ENCODE data around the gene EPS15.
"Not testable (repeated sequence)": the region's sequence is repeated elsewhere in the genome, so short reads cannot be mapped to it uniquely, and the experiment has no call there.

The EPS15 gene

GRCh38 chr1:51514733-51515132 is 4.3 kb downstream of the EPS15 start:
- no peak for DNase-seq (ENCODE audit: low read depth in 2 of 2)

GRCh38 chr1:51512606-51513005 is 6.5 kb downstream of the EPS15 start:
- no peak for DNase-seq (ENCODE audit: low read depth in 2 of 2)

GRCh38 chr1:51512120-51512519 is 6.9 kb downstream of the EPS15 start:
- DNase-seq (ENCODE audit: low read depth in 2 of 2): no peak

GRCh38 chr1:51509773-51510172 is 9.3 kb downstream of the EPS15 start:
- no peak for DNase-seq (ENCODE audit: low read depth in 2 of 2)

GRCh38 chr1:51506537-51506936 is 12.5 kb downstream of the EPS15 start:
- no peak for DNase-seq (ENCODE audit: low read depth in 2 of 2)

GRCh38 chr1:51504806-51505525 is 14.1 kb downstream of the EPS15 start:
- no peak for DNase-seq (ENCODE audit: low read depth in 2 of 2)

GRCh38 chr1:51501218-51501630 is 17.8 kb downstream of the EPS15 start:
- peak in 1 of 2 donors; percentile 2 for DNase-seq (ENCODE audit: low read depth in 2 of 2)

GRCh38 chr1:51499694-51500093 is 19.4 kb downstream of the EPS15 start:
- no peak for DNase-seq (ENCODE audit: low read depth in 2 of 2)

- DNase-seq (ENCODE audit: low read depth in 2 of 2): no peak
Measured at GRCh38 chr1:51498924-51499323, 20.1 kb downstream of the EPS15 start.

- DNase-seq (ENCODE audit: low read depth in 2 of 2): no peak
Measured at GRCh38 chr1:51497340-51497739, 21.7 kb downstream of the EPS15 start.

GRCh38 chr1:51494138-51494830 is 24.8 kb downstream of the EPS15 start:
- DNase-seq (ENCODE audit: low read depth in 2 of 2): no peak

GRCh38 chr1:51491166-51491981 is 27.7 kb downstream of the EPS15 start:
- DNase-seq (ENCODE audit: low read depth in 2 of 2): no peak

GRCh38 chr1:51489472-51489871 is 29.6 kb downstream of the EPS15 start:
- no peak for DNase-seq (ENCODE audit: low read depth in 2 of 2)

GRCh38 chr1:51488372-51489050 is 30.6 kb downstream of the EPS15 start:
- DNase-seq (ENCODE audit: low read depth in 2 of 2): no peak

- DNase-seq (ENCODE audit: low read depth in 2 of 2): no peak
Measured at GRCh38 chr1:51487628-51488027, 31.4 kb downstream of the EPS15 start.

- no peak for DNase-seq (ENCODE audit: low read depth in 2 of 2)
Measured at GRCh38 chr1:51484591-51484990, 34.5 kb downstream of the EPS15 start.

- no peak for DNase-seq (ENCODE audit: low read depth in 2 of 2)
Measured at GRCh38 chr1:51482881-51483280, 36.2 kb downstream of the EPS15 start.

GRCh38 chr1:51474832-51475620 is 44.0 kb downstream of the EPS15 start:
- not testable (repeated sequence) for DNase-seq (ENCODE audit: low read depth in 2 of 2)

- DNase-seq (ENCODE audit: low read depth in 2 of 2): no peak
Measured at GRCh38 chr1:51473331-51474115, 45.5 kb downstream of the EPS15 start.

- DNase-seq (ENCODE audit: low read depth in 2 of 2): no peak
Measured at GRCh38 chr1:51472359-51472758, 46.7 kb downstream of the EPS15 start.
